ENCODE data around the gene SLCO4A1.

The SLCO4A1 gene

GRCh38 chr20:62642051-62642665, at the start of gene SLCO4A1:
Gene SLCO4A1, plus strand, starts transcription at chr20:62642503. Its CDS starts 13,952 bp downstream, at chr20:62656455.
- peak; percentile 53 to 79 for DNase-seq (ENCODE audit: low read depth in 2 of 2)

GRCh38 chr20:62592506-62593177, 49.7 kb upstream of the SLCO4A1 start:
- DNase-seq (ENCODE audit: low read depth in 2 of 2), result no peak

GRCh38 chr20:62593616-62594015, 48.7 kb upstream of the SLCO4A1 start:
- no peak for DNase-seq (ENCODE audit: low read depth in 2 of 2)

- no peak for DNase-seq (ENCODE audit: low read depth in 2 of 2)
Measured at GRCh38 chr20:62595069-62595468, 47.2 kb upstream of the SLCO4A1 start.

GRCh38 chr20:62595491-62595890, 46.8 kb upstream of the SLCO4A1 start:
- DNase-seq (ENCODE audit: low read depth in 2 of 2), result no peak

- no peak for DNase-seq (ENCODE audit: low read depth in 2 of 2)
Measured at GRCh38 chr20:62596486-62596885, 45.8 kb upstream of the SLCO4A1 start.

- DNase-seq (ENCODE audit: low read depth in 2 of 2), result no peak
Measured at GRCh38 chr20:62596921-62597320, 45.4 kb upstream of the SLCO4A1 start.

GRCh38 chr20:62597416-62598115, 44.7 kb upstream of the SLCO4A1 start:
- DNase-seq (ENCODE audit: low read depth in 2 of 2), result no peak

- no peak for DNase-seq (ENCODE audit: low read depth in 2 of 2)
Measured at GRCh38 chr20:62598761-62599194, 43.5 kb upstream of the SLCO4A1 start.

GRCh38 chr20:62599216-62600110, 42.8 kb upstream of the SLCO4A1 start:
- no peak for DNase-seq (ENCODE audit: low read depth in 2 of 2)

- no peak for DNase-seq (ENCODE audit: low read depth in 2 of 2)
Measured at GRCh38 chr20:62601172-62601571, 41.1 kb upstream of the SLCO4A1 start.

GRCh38 chr20:62601714-62602113, 40.6 kb upstream of the SLCO4A1 start:
- DNase-seq (ENCODE audit: low read depth in 2 of 2), result no peak

- DNase-seq (ENCODE audit: low read depth in 2 of 2), result no peak
Measured at GRCh38 chr20:62602550-62602949, 39.8 kb upstream of the SLCO4A1 start.

GRCh38 chr20:62603021-62603906, 39.0 kb upstream of the SLCO4A1 start:
- no peak for DNase-seq (ENCODE audit: low read depth in 2 of 2)

- DNase-seq (ENCODE audit: low read depth in 2 of 2), result no peak
Measured at GRCh38 chr20:62603907-62604785, 38.2 kb upstream of the SLCO4A1 start.

- DNase-seq (ENCODE audit: low read depth in 2 of 2), result no peak
Measured at GRCh38 chr20:62604796-62605195, 37.5 kb upstream of the SLCO4A1 start.

- DNase-seq (ENCODE audit: low read depth in 2 of 2), result no peak
Measured at GRCh38 chr20:62605236-62605943, 36.9 kb upstream of the SLCO4A1 start.

- no peak for DNase-seq (ENCODE audit: low read depth in 2 of 2)
Measured at GRCh38 chr20:62606016-62606415, 36.3 kb upstream of the SLCO4A1 start.

- DNase-seq (ENCODE audit: low read depth in 2 of 2), result no peak
Measured at GRCh38 chr20:62606551-62607201, 35.6 kb upstream of the SLCO4A1 start.

All from stimulated activated CD4-positive, alpha-beta T cell treated with anti-CD3 and anti-CD28 coated beads, Interleukin-1b, Interleukin-23, amount 100 ng/mL, for 1 hour (primary cell).